Mesothelial cell of epicardium (in vitro differentiated cells): Measurements from ENCODE around the gene TRIM37. TPM values are rescaled to one million over a fixed set of nuclear protein-coding genes. Genes with fewer than 3 reads are reported as not detected.

Experiments
- DNase-seq, 2 experiments: peaks; one replicate each; pipeline ENCODE4 v3.0.0; 2021; ENCODE audit warnings: low spot score in 2 of 2; ENCODE audit not compliant: unreplicated experiment in 2 of 2
- H3K27ac Mint-ChIP-seq: 2 replicates; pipeline ENCODE4 v1.8.0; 2021; ENCODE audit warnings: mixed read lengths
- H3K27me3 Mint-ChIP-seq: 2 replicates; pipeline ENCODE4 v1.8.0; 2021; ENCODE audit warnings: low read depth, mixed read lengths
- H3K36me3 Mint-ChIP-seq: 2 replicates; pipeline ENCODE4 v1.8.0; 2021; ENCODE audit warnings: mixed read lengths
- H3K4me1 Mint-ChIP-seq: 2 replicates; pipeline ENCODE4 v1.8.0; 2021; ENCODE audit warnings: mixed read lengths
- H3K4me3 Mint-ChIP-seq: 2 replicates; pipeline ENCODE4 v1.8.0; 2021; ENCODE audit warnings: mild to moderate bottlenecking, moderate library complexity, mixed read lengths
- H3K9me3 Mint-ChIP-seq: 2 replicates; pipeline ENCODE4 v1.8.0; 2021; ENCODE audit warnings: mixed read lengths
- total RNA-seq: library from RNA; stranded (reverse); gene quantifications from 3 replicates; pipeline ENCODE4 v1.2.1, GENCODE V29; 2021
- TF ChIP-seq, protein P1 (sequence below): fragments of 200-600 bp; sonication (generic); IDR thresholded peaks from one replicate; pipeline ENCODE4 v1.5.0; 2021; ENCODE audit warnings: antibody characterized with exemption; ENCODE audit not compliant: unreplicated experiment

TRIM37 gene
- total RNA-seq, 1 donor from 2014 or later: 23.0 TPM

DNA sequence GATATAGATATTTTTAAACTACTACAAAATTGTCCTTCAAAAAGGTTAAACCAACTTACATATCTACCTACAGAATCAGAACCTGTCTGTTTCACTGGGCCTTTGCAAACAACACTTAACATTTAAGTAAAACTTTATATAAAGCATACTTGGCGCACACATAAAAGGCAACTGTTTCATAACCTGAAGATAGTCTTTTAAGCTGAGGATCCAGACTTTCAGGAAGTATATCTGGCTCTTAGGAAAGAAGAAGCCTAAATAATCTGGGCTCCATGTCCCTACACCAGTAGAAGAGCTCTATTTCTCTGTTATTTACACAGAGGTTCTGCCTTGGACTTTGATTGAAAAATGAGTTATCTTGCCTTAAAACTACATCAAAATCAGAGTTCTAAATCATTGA is 75.9 kb downstream of the TRIM37 start:
- Mint-ChIP-seq H3K36me3 (peaks cover 4% of the 10 kb centered on the region), H3K4me1 (no peaks in the 10 kb centered on the region), H3K27me3 (no peaks in the 10 kb centered on the region), H3K27ac (no peak overlapping the region), H3K9me3 (no peaks in the 10 kb centered on the region), H3K4me3 (no peak overlapping the region)
- TF ChIP-seq, protein P1, sequence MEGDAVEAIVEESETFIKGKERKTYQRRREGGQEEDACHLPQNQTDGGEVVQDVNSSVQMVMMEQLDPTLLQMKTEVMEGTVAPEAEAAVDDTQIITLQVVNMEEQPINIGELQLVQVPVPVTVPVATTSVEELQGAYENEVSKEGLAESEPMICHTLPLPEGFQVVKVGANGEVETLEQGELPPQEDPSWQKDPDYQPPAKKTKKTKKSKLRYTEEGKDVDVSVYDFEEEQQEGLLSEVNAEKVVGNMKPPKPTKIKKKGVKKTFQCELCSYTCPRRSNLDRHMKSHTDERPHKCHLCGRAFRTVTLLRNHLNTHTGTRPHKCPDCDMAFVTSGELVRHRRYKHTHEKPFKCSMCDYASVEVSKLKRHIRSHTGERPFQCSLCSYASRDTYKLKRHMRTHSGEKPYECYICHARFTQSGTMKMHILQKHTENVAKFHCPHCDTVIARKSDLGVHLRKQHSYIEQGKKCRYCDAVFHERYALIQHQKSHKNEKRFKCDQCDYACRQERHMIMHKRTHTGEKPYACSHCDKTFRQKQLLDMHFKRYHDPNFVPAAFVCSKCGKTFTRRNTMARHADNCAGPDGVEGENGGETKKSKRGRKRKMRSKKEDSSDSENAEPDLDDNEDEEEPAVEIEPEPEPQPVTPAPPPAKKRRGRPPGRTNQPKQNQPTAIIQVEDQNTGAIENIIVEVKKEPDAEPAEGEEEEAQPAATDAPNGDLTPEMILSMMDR: no peak
- no peak for DNase-seq

DNA sequence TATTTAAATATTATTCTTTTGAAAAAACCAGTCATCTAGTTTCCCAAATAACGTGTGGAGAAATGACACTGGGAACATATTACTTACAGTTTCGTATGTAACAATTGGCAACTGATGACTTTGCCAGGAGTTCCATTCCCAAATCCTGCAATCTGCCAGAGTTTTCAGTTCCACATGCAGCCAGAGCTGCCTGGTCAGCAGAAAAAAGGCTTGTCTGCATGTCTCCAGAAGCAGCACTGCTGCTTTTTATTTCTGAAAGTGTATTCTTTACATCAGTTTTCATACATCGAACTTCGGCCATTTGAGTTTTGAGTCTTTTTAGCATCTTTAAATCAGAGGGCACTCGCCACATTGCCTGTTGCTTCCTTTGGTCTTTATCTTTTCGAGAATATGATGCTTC is 78.4 kb downstream of the TRIM37 start:
- TF ChIP-seq, protein P1: no peak
- H3K4me3 Mint-ChIP-seq: no peak overlapping the region
- H3K36me3 Mint-ChIP-seq: peaks cover 6% of the 10 kb centered on the region
- no peaks in the 10 kb centered on the region for H3K4me1 Mint-ChIP-seq
- H3K27ac Mint-ChIP-seq: no peak overlapping the region
- no peaks in the 10 kb centered on the region for H3K27me3 Mint-ChIP-seq
- no peaks in the 10 kb centered on the region for H3K9me3 Mint-ChIP-seq
- DNase-seq: no peak

DNA sequence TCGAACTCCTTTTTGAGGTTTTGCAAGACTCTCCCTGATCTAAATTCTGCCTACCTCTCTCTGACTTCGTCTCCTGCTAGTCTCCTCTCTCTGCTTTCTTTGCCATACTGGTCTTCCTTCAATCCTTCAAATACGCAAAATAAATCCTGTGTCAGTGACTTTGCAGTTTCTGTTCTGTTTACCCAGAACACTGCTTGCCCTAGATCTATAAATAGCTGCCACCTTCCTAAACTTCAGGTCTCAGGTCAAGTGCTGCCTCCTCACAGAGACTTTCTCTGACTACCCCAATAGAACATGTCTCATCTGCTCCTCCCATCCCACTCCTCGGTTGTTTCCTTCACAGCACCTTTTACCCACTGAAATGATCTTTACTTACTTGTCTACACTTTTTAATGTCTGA is 78.9 kb downstream of the TRIM37 start:
- no peaks in the 10 kb centered on the region for H3K27me3 Mint-ChIP-seq
- H3K36me3 Mint-ChIP-seq: peaks cover 6% of the 10 kb centered on the region
- H3K27ac Mint-ChIP-seq: no peak overlapping the region
- no peak overlapping the region for H3K4me3 Mint-ChIP-seq
- TF ChIP-seq, protein P1: no peak
- no peaks in the 10 kb centered on the region for H3K4me1 Mint-ChIP-seq
- no peaks in the 10 kb centered on the region for H3K9me3 Mint-ChIP-seq
- no peak for DNase-seq

DNA sequence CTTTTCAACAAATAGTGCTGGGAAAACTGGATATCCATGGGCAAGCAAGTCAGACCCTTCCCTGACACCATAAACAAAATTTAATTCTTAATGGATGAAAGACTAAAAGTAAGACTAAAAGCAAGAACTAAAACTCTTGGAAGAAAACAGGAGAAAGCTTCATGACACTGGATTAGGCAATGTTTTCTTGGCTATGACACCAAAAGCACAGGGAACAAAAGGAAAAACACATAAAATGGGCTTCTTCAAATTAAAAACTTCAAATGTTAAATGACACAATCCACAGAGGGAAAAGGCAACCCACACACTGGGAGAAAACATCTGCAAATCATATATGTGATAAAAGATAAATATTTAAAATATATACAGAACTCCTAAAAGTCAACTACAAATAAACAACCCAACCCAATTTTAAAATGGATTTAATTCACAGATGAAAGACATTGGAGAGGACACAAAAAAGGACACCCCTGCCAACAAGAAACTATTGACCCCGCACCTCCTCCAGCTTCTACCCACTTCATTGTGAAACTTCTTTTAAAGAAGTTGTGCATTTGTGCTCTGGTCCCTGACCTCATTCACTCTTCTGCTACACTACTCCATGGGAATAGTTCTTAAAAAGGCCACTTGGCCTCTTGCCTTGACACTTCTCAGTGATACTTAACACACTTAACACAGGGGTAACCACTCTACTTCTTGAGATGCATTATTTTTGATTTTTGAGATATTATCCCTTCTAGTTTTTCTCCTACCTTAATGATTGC is 80.3 kb downstream of the TRIM37 start:
- Mint-ChIP-seq H3K4me3 (no peak overlapping the region), H3K36me3 (peaks cover 8% of the 10 kb centered on the region), H3K27ac (no peak overlapping the region), H3K4me1 (no peaks in the 10 kb centered on the region), H3K9me3 (peaks cover 1% of the 10 kb centered on the region), H3K27me3 (no peaks in the 10 kb centered on the region)
- TF ChIP-seq, protein P1: no peak
- no peak for DNase-seq

DNA sequence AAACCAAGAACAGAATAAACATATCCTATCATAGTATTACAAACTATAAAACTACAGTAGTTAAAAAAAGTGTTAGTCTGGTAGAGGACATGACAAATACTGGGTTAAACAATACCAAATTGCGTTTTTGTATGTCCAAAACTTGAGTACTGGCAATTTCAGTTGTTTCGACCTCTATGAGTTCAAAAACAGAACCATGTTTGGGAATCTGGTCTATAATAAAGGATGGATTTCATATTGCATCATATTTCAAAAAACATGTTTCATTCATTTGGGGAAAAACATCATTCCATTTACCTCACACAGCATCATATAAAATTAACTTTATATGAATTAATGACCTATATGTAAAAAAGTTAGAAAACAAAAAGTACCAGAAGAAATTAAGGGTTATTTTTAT is 81.8 kb downstream of the TRIM37 start:
- TF ChIP-seq, protein P1: no peak
- H3K27ac Mint-ChIP-seq: no peak overlapping the region
- H3K27me3 Mint-ChIP-seq: no peaks in the 10 kb centered on the region
- H3K9me3 Mint-ChIP-seq: peaks cover 3% of the 10 kb centered on the region
- no peak for DNase-seq
- peaks cover 13% of the 10 kb centered on the region for H3K36me3 Mint-ChIP-seq
- H3K4me3 Mint-ChIP-seq: no peak overlapping the region
- H3K4me1 Mint-ChIP-seq: no peaks in the 10 kb centered on the region

DNA sequence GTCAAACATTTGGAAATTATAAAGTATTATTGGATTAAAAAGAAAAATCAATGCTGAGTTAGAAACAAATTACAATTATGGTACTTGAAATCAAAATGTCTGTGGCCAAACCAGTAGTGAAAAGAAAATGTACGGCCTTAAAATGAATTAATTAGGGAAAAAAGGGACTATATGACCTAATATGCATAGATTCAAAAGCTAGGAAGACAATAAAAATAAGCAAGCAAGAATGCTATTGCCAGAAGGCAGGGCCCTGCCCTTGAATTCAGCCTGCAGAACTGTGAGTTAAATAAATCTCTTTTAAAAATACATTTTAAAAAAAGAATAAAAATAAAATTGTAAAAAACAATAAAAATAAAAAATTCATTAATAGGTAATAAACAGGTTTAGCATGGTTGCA is 88.7 kb downstream of the TRIM37 start:
- Mint-ChIP-seq H3K36me3 (peaks cover 21% of the 10 kb centered on the region), H3K4me1 (no peaks in the 10 kb centered on the region), H3K27me3 (no peaks in the 10 kb centered on the region), H3K27ac (no peak overlapping the region), H3K4me3 (no peak overlapping the region), H3K9me3 (peaks cover 3% of the 10 kb centered on the region)
- no peak for DNase-seq
- TF ChIP-seq, protein P1: no peak
